GM23248 (cell line): ENCODE data around the gene SLC5A3. TPM values are rescaled to one million over a fixed set of nuclear protein-coding genes. Genes with fewer than 3 reads are reported as not detected.

Experiments used
- DNase-seq: peaks from one replicate; pipeline ENCODE4 v3.0.0-alpha.2; 2015
- H2AFZ ChIP-seq: fragments of 200-600 bp; sonication (generic); 2 replicates; pipeline ENCODE4 v1.6.1; 2016; ENCODE audit warnings: antibody characterized with exemption
- H3F3A ChIP-seq: fragments of 200-600 bp; sonication (generic); 2 replicates; pipeline ENCODE4 v1.6.1; 2016; ENCODE audit warnings: mild to moderate bottlenecking, antibody characterized with exemption, mixed run types; ENCODE audit not compliant: insufficient read depth
- H3K27ac ChIP-seq: fragments of 200-600 bp; sonication (generic); 2 replicates; pipeline ENCODE4 v1.5.1; 2016; ENCODE audit warnings: mild to moderate bottlenecking
- H3K27me3 ChIP-seq: fragments of 200-600 bp; sonication (generic); replicated peaks from 2 replicates; pipeline ENCODE4 v1.6.1; 2016; ENCODE audit warnings: mild to moderate bottlenecking; ENCODE audit not compliant: insufficient read depth
- H3K36me3 ChIP-seq: fragments of 200-600 bp; sonication (generic); 2 replicates; pipeline ENCODE4 v1.6.1; 2016; ENCODE audit warnings: low read depth, mild to moderate bottlenecking
- H3K4me1 ChIP-seq: fragments of 200-600 bp; sonication (generic); 2 replicates; pipeline ENCODE4 v1.6.1; 2016; ENCODE audit warnings: mild to moderate bottlenecking; ENCODE audit not compliant: insufficient read depth
- H3K4me2 ChIP-seq: fragments of 200-600 bp; sonication (generic); one replicate; pipeline ENCODE4 v1.6.1; 2016; ENCODE audit warnings: mild to moderate bottlenecking; ENCODE audit not compliant: unreplicated experiment
- H3K4me3 ChIP-seq: fragments of 200-600 bp; sonication (generic); 2 replicates; pipeline ENCODE4 v1.5.1; 2016; ENCODE audit warnings: mild to moderate bottlenecking
- H3K79me2 ChIP-seq: fragments of 200-600 bp; sonication (generic); 2 replicates; pipeline ENCODE4 v1.6.1; 2016; ENCODE audit warnings: mild to moderate bottlenecking; ENCODE audit not compliant: insufficient read depth
- H3K9ac ChIP-seq: fragments of 200-600 bp; sonication (generic); 2 replicates; pipeline ENCODE4 v1.6.1; 2016; ENCODE audit warnings: mild to moderate bottlenecking
- H3K9me2 ChIP-seq: fragments of 200-600 bp; sonication (generic); 2 replicates; pipeline ENCODE4 v1.6.1; 2016; ENCODE audit warnings: mixed run types, mild to moderate bottlenecking, moderate library complexity; ENCODE audit not compliant: insufficient read depth
- H3K9me3 ChIP-seq: fragments of 200-600 bp; sonication (generic); one replicate; pipeline ENCODE4 v1.6.1; 2017; ENCODE audit warnings: low read depth
- H4K20me1 ChIP-seq: fragments of 200-600 bp; sonication (generic); 2 replicates; pipeline ENCODE4 v1.6.0; 2016; ENCODE audit not compliant: insufficient read depth
- EZH2 ChIP-seq: fragments of 200-600 bp; sonication (generic); IDR thresholded peaks from 2 replicates; pipeline ENCODE4 v1.6.1; 2018; ENCODE audit warnings: antibody characterized with exemption, mild to moderate bottlenecking; ENCODE audit not compliant: insufficient read depth, poor library complexity, severe bottlenecking
- EZH2phosphoT487 ChIP-seq: fragments of 200-600 bp; sonication (generic); IDR thresholded peaks from 2 replicates; pipeline ENCODE4 v1.6.1; 2018; ENCODE audit warnings: antibody characterized with exemption, moderate library complexity, mild to moderate bottlenecking, low read depth; ENCODE audit not compliant: insufficient read depth
- WGBS, 2 experiments: methylation state at CpG; one replicate each; pipeline ENCODE4 v1.1.6; 2015 to 2017; ENCODE audit warnings: low lambda C conversion rate in 2 of 2, low coverage in 1 of 2; ENCODE audit errors: missing lambda C conversion rate in 2 of 2; 5-methylcytosine and 5-hydroxymethylcytosine counted together
- in situ Hi-C: fragments of 300-500 bp; cut with MboI; formaldehyde crosslinking; loops from 2 replicates; pipeline ENCODE4 v1.15.0; 2020
- polyA plus RNA-seq: library from polyadenylated mRNA; unstranded; fragments of >200 nt; fragmentation: Nextera tagmentation; extraction: Ambion mirVana; gene quantifications from 2 replicates; pipeline ENCODE4 v1.2.1, GENCODE V29; 2016
- total RNA-seq: library from RNA; depleted of rRNA; stranded (reverse); fragments of >200 nt; shearing (Covaris generic); gene quantifications from 2 replicates; pipeline ENCODE4 v1.2.3, GENCODE V29; 2014

SLC5A3 gene
- total and polyA plus RNA-seq, 2 experiments from 2014 or later: 3.0 to 10.8 TPM

- Histone ChIP-seq H3K27me3 (no peaks in the 10 kb centered on the region), H3F3A (peaks cover 15% of the 10 kb centered on the region; the same call in 1 of the 2 replicates), H4K20me1 (0 out of 2 replicates have a peak, but pooled peaks cover 4% of the 10 kb centered on the region), H3K36me3 (peaks cover 5% of the 10 kb centered on the region; the same call in 1 of the 2 replicates), H3K27ac (no peak overlapping the region), H3K79me2 (peaks cover 76% of the 10 kb centered on the region), H2AFZ (no peak overlapping the region), H3K4me3 (no peak overlapping the region; the same call in 1 of the 2 replicates), H3K9me2 (no peaks in the 10 kb centered on the region), H3K9ac (no peak overlapping the region), H3K4me1 (peaks cover 36% of the 10 kb centered on the region), H3K9me3 (no peaks in the 10 kb centered on the region), H3K4me2 (peak overlapping the region; percentile 90)
- 100% methylated on average over 1 of the region's 1 CpG for WGBS, 2 experiments
- in situ Hi-C loops: no loop called here
- no peak for DNase-seq
- TF ChIP-seq EZH2: no peak
- TF ChIP-seq EZH2phosphoT487: no peak
Observed at GRCh38 chr21:34076835-34077234, 3.5 kb downstream of the SLC5A3 start.

- Histone ChIP-seq H3K27ac (no peak overlapping the region), H3F3A (peaks cover 15% of the 10 kb centered on the region; the same call in 1 of the 2 replicates), H2AFZ (no peak overlapping the region), H4K20me1 (0 out of 2 replicates have a peak, but pooled peaks cover 4% of the 10 kb centered on the region), H3K27me3 (no peaks in the 10 kb centered on the region), H3K9ac (no peak overlapping the region), H3K9me3 (no peaks in the 10 kb centered on the region), H3K79me2 (peaks cover 87% of the 10 kb centered on the region), H3K36me3 (peaks cover 5% of the 10 kb centered on the region; the same call in 1 of the 2 replicates), H3K9me2 (no peaks in the 10 kb centered on the region), H3K4me2 (no peak overlapping the region), H3K4me3 (no peak overlapping the region), H3K4me1 (peaks cover 36% of the 10 kb centered on the region)
- in situ Hi-C loops: no loop called here
- 92 to 100% methylated on average over 1 of the region's 1 CpG for WGBS, 2 experiments
- TF ChIP-seq EZH2phosphoT487 (no peak), EZH2 (no peak)
- no peak for DNase-seq
Observed at GRCh38 chr21:34077888-34078287, 4.5 kb downstream of the SLC5A3 start.

GRCh38 chr21:34078915-34079314 is 5.5 kb downstream of the SLC5A3 start:
- no peak overlapping the region for H3K4me2 ChIP-seq
- H3K4me3 ChIP-seq: no peak overlapping the region
- no peaks in the 10 kb centered on the region for H3K27me3 ChIP-seq
- H3K79me2 ChIP-seq: peaks cover 97% of the 10 kb centered on the region
- peaks cover 15% of the 10 kb centered on the region; the same call in 1 of the 2 replicates for H3F3A ChIP-seq
- TF ChIP-seq EZH2: no peak
- TF ChIP-seq EZH2phosphoT487: no peak
- no peaks in the 10 kb centered on the region for H3K9me3 ChIP-seq
- DNase-seq: no peak
- H3K9ac ChIP-seq: no peak overlapping the region
- peaks cover 36% of the 10 kb centered on the region for H3K4me1 ChIP-seq
- no peaks in the 10 kb centered on the region for H3K9me2 ChIP-seq
- in situ Hi-C loops: no loop called here
- H3K27ac ChIP-seq: no peak overlapping the region
- H2AFZ ChIP-seq: no peak overlapping the region
- 0 out of 2 replicates have a peak, but pooled peaks cover 4% of the 10 kb centered on the region for H4K20me1 ChIP-seq
- WGBS, 2 experiments: 70 to 74% methylated on average over 2 of the region's 2 CpGs
- peaks cover 5% of the 10 kb centered on the region; the same call in 1 of the 2 replicates for H3K36me3 ChIP-seq

- peaks cover 5% of the 10 kb centered on the region; the same call in 1 of the 2 replicates for H3K36me3 ChIP-seq
- no peak overlapping the region for H3K9ac ChIP-seq
- no peak overlapping the region for H3K4me3 ChIP-seq
- no peaks in the 10 kb centered on the region for H3K9me3 ChIP-seq
- H2AFZ ChIP-seq: no peak overlapping the region
- peaks cover 98% of the 10 kb centered on the region for H3K79me2 ChIP-seq
- no peaks in the 10 kb centered on the region for H3K27me3 ChIP-seq
- H3F3A ChIP-seq: peaks cover 12% of the 10 kb centered on the region; the same call in 1 of the 2 replicates
- H3K4me2 ChIP-seq: peak overlapping the region; percentile 21
- in situ Hi-C loops: no loop called here
- H3K9me2 ChIP-seq: no peaks in the 10 kb centered on the region
- DNase-seq: no peak
- peaks cover 24% of the 10 kb centered on the region for H3K4me1 ChIP-seq
- no peak overlapping the region for H3K27ac ChIP-seq
- 0 out of 2 replicates have a peak, but pooled peaks cover 4% of the 10 kb centered on the region for H4K20me1 ChIP-seq
- WGBS, 2 experiments: 96 to 99% methylated on average over 5 of the region's 5 CpGs
- TF ChIP-seq EZH2phosphoT487 (no peak), EZH2 (no peak)
Observed at GRCh38 chr21:34080710-34081109, 7.3 kb downstream of the SLC5A3 start.
